Prostate gland (tissue), 2 donors: ENCODE results near the gene KNCN. TPM values are rescaled to one million over a fixed set of nuclear protein-coding genes. Genes with fewer than 3 reads are reported as not detected.

Experiments used
- DNase-seq: peaks from one replicate; pipeline ENCODE4 v3.0.0-alpha.2; 2019; ENCODE audit warnings: low spot score
- H3K27ac ChIP-seq, 2 donors: fragments of 200-600 bp; sonication (generic); 2 replicates each; pipeline ENCODE4 v1.5.1; 2017 to 2019
- H3K27me3 ChIP-seq: fragments of 200-600 bp; sonication (generic); replicated peaks from 2 replicates; pipeline ENCODE4 v1.5.1; 2019; ENCODE audit not compliant: insufficient read depth
- H3K36me3 ChIP-seq, 2 donors: fragments of 200-600 bp; sonication (generic); 1 replicate in 1 of 2; 2 replicates in 1 of 2; pipeline versions ENCODE4 v1.5.1 to v1.8.1; 2017 to 2019
- H3K4me1 ChIP-seq: fragments of 200-600 bp; sonication (generic); replicated peaks from 2 replicates; pipeline ENCODE4 v1.5.1; 2019
- H3K4me3 ChIP-seq, 2 donors: fragments of 200-600 bp; sonication (generic); 2 replicates each; pipeline ENCODE4 v1.5.1; 2017 to 2019
- H3K9me3 ChIP-seq: fragments of 200-600 bp; sonication (generic); 2 replicates; pipeline ENCODE4 v1.5.1; 2017
- POLR2A ChIP-seq: fragments of 450-650 bp; IDR thresholded peaks from one replicate; pipeline ENCODE4 v1.6.1; 2016; ENCODE audit warnings: antibody characterized with exemption, mild to moderate bottlenecking
- POLR2AphosphoS5 ChIP-seq: sonication (generic); formaldehyde crosslinking; IDR thresholded peaks from one replicate; pipeline ENCODE4 v1.6.1; 2017; ENCODE audit warnings: antibody characterized with exemption
- WGBS: methylation state at CpG from one replicate; pipeline ENCODE4 v1.1.5; 2018; 5-methylcytosine and 5-hydroxymethylcytosine counted together
- intact Hi-C: fragments of 100-400 bp; cut with DNase I; formaldehyde crosslinking; loops from one replicate; pipeline ENCODE4 v1.14.2; 2022
- total RNA-seq, 2 donors: library from RNA; depleted of rRNA; stranded (reverse); fragments of >200 nt; gene quantifications; one replicate each; pipeline ENCODE4 v1.1.0, GENCODE V29; 2016
- TF ChIP-seq, protein P1 (sequence below), 4 experiments: fragments of 200-600 bp in 2 of 4; fragments of 450-650 bp in 2 of 4; sonication (generic) in 2 of 4; IDR thresholded peaks; 1 replicate in 3 of 4; 2 replicates in 1 of 4; pipeline ENCODE4 v1.5.1; 2016 to 2019; ENCODE audit warnings: antibody characterized with exemption in 4 of 4, mild to moderate bottlenecking in 2 of 4, moderate library complexity in 2 of 4

KNCN gene
- total RNA-seq, 2 donors from 2014 or later, result not detected

GRCh38 chr1:46523496-46524353 lies 27.7 kb downstream of the KNCN start:
- H3K4me3 ChIP-seq, result no peak overlapping the region

DNA sequence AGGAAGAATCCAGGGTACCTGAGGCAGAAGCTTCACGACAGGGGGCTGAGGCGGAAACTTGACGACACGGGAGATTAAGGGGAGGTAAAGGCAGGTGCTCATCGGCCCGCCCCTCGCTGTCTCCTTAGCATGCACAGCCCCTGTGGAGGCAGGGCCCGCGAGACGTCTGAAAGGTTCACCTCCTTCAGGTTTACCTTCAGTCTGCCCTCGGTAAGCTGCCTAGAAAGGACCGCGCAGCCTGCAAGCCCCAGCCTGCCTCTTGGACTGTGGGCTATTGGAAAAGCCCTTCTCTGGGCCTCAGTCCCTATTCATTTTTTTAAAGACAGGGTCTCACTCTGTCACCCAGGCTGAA lies 28.5 kb downstream of the KNCN start:
- Histone ChIP-seq H3K27me3 (no peaks in the 10 kb centered on the region), H3K27ac (no peak overlapping the region), H3K4me3 (no peak overlapping the region), H3K36me3 (no peaks in the 10 kb centered on the region), H3K4me1 (no peaks in the 10 kb centered on the region), H3K9me3 (no peaks in the 10 kb centered on the region)
- TF ChIP-seq, protein P1, sequence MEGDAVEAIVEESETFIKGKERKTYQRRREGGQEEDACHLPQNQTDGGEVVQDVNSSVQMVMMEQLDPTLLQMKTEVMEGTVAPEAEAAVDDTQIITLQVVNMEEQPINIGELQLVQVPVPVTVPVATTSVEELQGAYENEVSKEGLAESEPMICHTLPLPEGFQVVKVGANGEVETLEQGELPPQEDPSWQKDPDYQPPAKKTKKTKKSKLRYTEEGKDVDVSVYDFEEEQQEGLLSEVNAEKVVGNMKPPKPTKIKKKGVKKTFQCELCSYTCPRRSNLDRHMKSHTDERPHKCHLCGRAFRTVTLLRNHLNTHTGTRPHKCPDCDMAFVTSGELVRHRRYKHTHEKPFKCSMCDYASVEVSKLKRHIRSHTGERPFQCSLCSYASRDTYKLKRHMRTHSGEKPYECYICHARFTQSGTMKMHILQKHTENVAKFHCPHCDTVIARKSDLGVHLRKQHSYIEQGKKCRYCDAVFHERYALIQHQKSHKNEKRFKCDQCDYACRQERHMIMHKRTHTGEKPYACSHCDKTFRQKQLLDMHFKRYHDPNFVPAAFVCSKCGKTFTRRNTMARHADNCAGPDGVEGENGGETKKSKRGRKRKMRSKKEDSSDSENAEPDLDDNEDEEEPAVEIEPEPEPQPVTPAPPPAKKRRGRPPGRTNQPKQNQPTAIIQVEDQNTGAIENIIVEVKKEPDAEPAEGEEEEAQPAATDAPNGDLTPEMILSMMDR (IDR thresholded peaks at IDR 0.05), result no peak
- TF ChIP-seq POLR2A, result no peak
- no peak for TF ChIP-seq POLR2AphosphoS5
- intact Hi-C loops, result no loop called here
- DNase-seq, result no peak
- WGBS, result 52% methylated on average over 12 of the region's 13 CpGs

More at GRCh38 chr1:46523496-46524353, 27.7 kb downstream of the KNCN start:
- Histone ChIP-seq H3K4me1 (no peaks in the 10 kb centered on the region), H3K27me3 (no peaks in the 10 kb centered on the region), H3K36me3 (no peaks in the 10 kb centered on the region), H3K9me3 (no peaks in the 10 kb centered on the region), H3K27ac (no peak overlapping the region)
- TF ChIP-seq POLR2AphosphoS5 (no peak), POLR2A (no peak)
- TF ChIP-seq, protein P1 (IDR thresholded peaks at IDR 0.05), result no peak
- 70% methylated on average over 11 of the region's 11 CpGs for WGBS
- intact Hi-C loops, result no loop called here
- DNase-seq, result no peak

GRCh38 chr1:46522184-46522968 lies 29.1 kb downstream of the KNCN start:
- H3K4me1 ChIP-seq, result no peaks in the 10 kb centered on the region

GRCh38 chr1:46521414-46521813 lies 30.0 kb downstream of the KNCN start:
- Histone ChIP-seq H3K36me3 (no peaks in the 10 kb centered on the region), H3K27ac (no peak overlapping the region), H3K4me3 (no peak overlapping the region), H3K27me3 (no peaks in the 10 kb centered on the region), H3K4me1 (no peaks in the 10 kb centered on the region), H3K9me3 (no peaks in the 10 kb centered on the region)
- TF ChIP-seq, protein P1 (IDR thresholded peaks at IDR 0.05), result no peak
- TF ChIP-seq POLR2A, result no peak
- no peak for TF ChIP-seq POLR2AphosphoS5
- DNase-seq, result no peak
- intact Hi-C loops, result no loop called here
- WGBS, result 79% methylated on average over 2 of the region's 2 CpGs

More at GRCh38 chr1:46522184-46522968, 29.1 kb downstream of the KNCN start:
- Histone ChIP-seq H3K36me3 (no peaks in the 10 kb centered on the region), H3K27me3 (no peaks in the 10 kb centered on the region), H3K27ac (peak overlapping the region in 1 of 2 donors; percentile 13), H3K4me3 (no peak overlapping the region), H3K9me3 (no peaks in the 10 kb centered on the region)
- peak; percentile 41 for TF ChIP-seq POLR2AphosphoS5
- TF ChIP-seq, protein P1 (IDR thresholded peaks at IDR 0.05), result no peak
- WGBS, result 20% methylated on average over 16 of the region's 16 CpGs
- intact Hi-C loops, result no loop called here
- DNase-seq, result peak; percentile 57
